ENCODE data around the gene EMILIN2.
A peak's percentile ranks its signal among the peaks of the same experiment; 100 is the strongest.
"Not testable (repeated sequence)": the region's sequence is repeated elsewhere in the genome, so short reads cannot be mapped to it uniquely, and the experiment has no call there.

The EMILIN2 gene

GRCh38 chr18:2846636-2847316, at the start of gene EMILIN2:
EMILIN2 (plus strand) TSS chr18:2847006; CDS start chr18:2847189, 183 bp downstream.
- DNase-seq (ENCODE audit: low spot score), result peak; percentile 35

GRCh38 chr18:2797951-2798350, 48.9 kb upstream of the EMILIN2 start:
- DNase-seq (ENCODE audit: low spot score), result no peak

- DNase-seq (ENCODE audit: low spot score), result no peak
Observed at GRCh38 chr18:2799369-2799768, 47.4 kb upstream of the EMILIN2 start.

- DNase-seq (ENCODE audit: low spot score), result no peak
Observed at GRCh38 chr18:2805970-2806943, 40.5 kb upstream of the EMILIN2 start.

GRCh38 chr18:2808640-2809039, 38.2 kb upstream of the EMILIN2 start:
- not testable (repeated sequence) for DNase-seq (ENCODE audit: low spot score)

GRCh38 chr18:2809666-2810183, 37.1 kb upstream of the EMILIN2 start:
- DNase-seq (ENCODE audit: low spot score), result not testable (repeated sequence)

GRCh38 chr18:2811416-2811815, 35.4 kb upstream of the EMILIN2 start:
- DNase-seq (ENCODE audit: low spot score), result no peak

- no peak for DNase-seq (ENCODE audit: low spot score)
Observed at GRCh38 chr18:2814928-2815327, 31.9 kb upstream of the EMILIN2 start.

GRCh38 chr18:2818281-2818680, 28.5 kb upstream of the EMILIN2 start:
- DNase-seq (ENCODE audit: low spot score), result no peak

GRCh38 chr18:2821695-2822094, 25.1 kb upstream of the EMILIN2 start:
- DNase-seq (ENCODE audit: low spot score), result no peak

- DNase-seq (ENCODE audit: low spot score), result peak; percentile 13
Observed at GRCh38 chr18:2822213-2822921, 24.4 kb upstream of the EMILIN2 start.

GRCh38 chr18:2823202-2823601, 23.6 kb upstream of the EMILIN2 start:
- no peak for DNase-seq (ENCODE audit: low spot score)

GRCh38 chr18:2823966-2824365, 22.8 kb upstream of the EMILIN2 start:
- no peak for DNase-seq (ENCODE audit: low spot score)

GRCh38 chr18:2824865-2825264, 21.9 kb upstream of the EMILIN2 start:
- no peak for DNase-seq (ENCODE audit: low spot score)

- no peak for DNase-seq (ENCODE audit: low spot score)
Observed at GRCh38 chr18:2825613-2826175, 21.1 kb upstream of the EMILIN2 start.

- no peak for DNase-seq (ENCODE audit: low spot score)
Observed at GRCh38 chr18:2826581-2826980, 20.2 kb upstream of the EMILIN2 start.

- no peak for DNase-seq (ENCODE audit: low spot score)
Observed at GRCh38 chr18:2827061-2827460, 19.7 kb upstream of the EMILIN2 start.

- not testable (repeated sequence) for DNase-seq (ENCODE audit: low spot score)
Observed at GRCh38 chr18:2836118-2836517, 10.7 kb upstream of the EMILIN2 start.

- not testable (repeated sequence) for DNase-seq (ENCODE audit: low spot score)
Observed at GRCh38 chr18:2837290-2837689, 9.5 kb upstream of the EMILIN2 start.

GRCh38 chr18:2839202-2839601, 7.6 kb upstream of the EMILIN2 start:
- no peak for DNase-seq (ENCODE audit: low spot score)

- no peak for DNase-seq (ENCODE audit: low spot score)
Observed at GRCh38 chr18:2840521-2840920, 6.3 kb upstream of the EMILIN2 start.

- DNase-seq (ENCODE audit: low spot score), result no peak
Observed at GRCh38 chr18:2843146-2843545, 3.7 kb upstream of the EMILIN2 start.

Data from kidney tubule cell (primary cell).